MCF 10A (cell line): ENCODE results near the gene FXYD5. TPM values are rescaled to one million over a fixed set of nuclear protein-coding genes. Genes with fewer than 3 reads are reported as not detected.

Source experiments
- BruUV-seq: library from RNA; stranded (reverse); fragments of 400-500 nt; replicated peaks from 2 replicates; lab custom pipeline; 2021; lab: Mats Ljungman, UMichigan
- CTCF ChIA-PET: fragments of 300-600 bp; sonication (Branson Sonifier 250); formaldehyde crosslinking; extraction: SDS; loops from one replicate; lab custom pipeline; 2021; ENCODE audit warnings: antibody characterized with exemption, inconsistent platforms; lab: Yijun Ruan, JAX
- POLR2A ChIA-PET: fragments of 300-600, 350-650 bp; sonication (Branson Sonifier 250); formaldehyde crosslinking; extraction: SDS; loops from one replicate; lab custom pipeline; 2020; ENCODE audit warnings: antibody characterized with exemption, inconsistent platforms; lab: Yijun Ruan, JAX
- DNase-seq: peaks from one replicate; pipeline ENCODE4 v3.0.0-alpha.2; 2018; ENCODE audit not compliant: unreplicated experiment
- H3K27ac Mint-ChIP-seq: one replicate; pipeline ENCODE4 v1.8.0; 2022; ENCODE audit warnings: mild to moderate bottlenecking, low read depth, mixed read lengths; ENCODE audit not compliant: unreplicated experiment
- H3K27me3 Mint-ChIP-seq: one replicate; pipeline ENCODE4 v1.8.0; 2022; ENCODE audit warnings: mixed read lengths; ENCODE audit not compliant: insufficient read depth, unreplicated experiment
- H3K36me3 Mint-ChIP-seq: one replicate; pipeline ENCODE4 v1.8.0; 2022; ENCODE audit warnings: mild to moderate bottlenecking, moderate library complexity, mixed read lengths; ENCODE audit not compliant: insufficient read depth, unreplicated experiment
- H3K4me1 Mint-ChIP-seq: one replicate; pipeline ENCODE4 v1.8.0; 2022; ENCODE audit warnings: mixed read lengths; ENCODE audit not compliant: insufficient read depth, unreplicated experiment
- H3K4me3 Mint-ChIP-seq: one replicate; pipeline ENCODE4 v1.8.0; 2022; ENCODE audit warnings: mild to moderate bottlenecking, moderate library complexity, mixed read lengths; ENCODE audit not compliant: unreplicated experiment
- H3K9me3 Mint-ChIP-seq: one replicate; pipeline ENCODE4 v1.8.0; 2022; ENCODE audit warnings: mixed read lengths; ENCODE audit not compliant: unreplicated experiment
- intact Hi-C: fragments of 100-400 bp; cut with micrococcal nuclease; formaldehyde crosslinking; loops from 2 replicates; pipeline ENCODE4 v1.14.1; 2022
- total RNA-seq: library from RNA; stranded (reverse); gene quantifications from 2 replicates; pipeline ENCODE4 v1.2.3, GENCODE V29; 2022
- TF ChIP-seq, protein P1 (sequence below): fragments of 200-600 bp; IDR thresholded peaks from one replicate; pipeline ENCODE4 v1.8.0; 2022; ENCODE audit warnings: antibody characterized with exemption, mild to moderate bottlenecking; ENCODE audit not compliant: unreplicated experiment

FXYD5 gene
- total RNA-seq, 1 experiment from 2014 or later, result 150 TPM

DNA sequence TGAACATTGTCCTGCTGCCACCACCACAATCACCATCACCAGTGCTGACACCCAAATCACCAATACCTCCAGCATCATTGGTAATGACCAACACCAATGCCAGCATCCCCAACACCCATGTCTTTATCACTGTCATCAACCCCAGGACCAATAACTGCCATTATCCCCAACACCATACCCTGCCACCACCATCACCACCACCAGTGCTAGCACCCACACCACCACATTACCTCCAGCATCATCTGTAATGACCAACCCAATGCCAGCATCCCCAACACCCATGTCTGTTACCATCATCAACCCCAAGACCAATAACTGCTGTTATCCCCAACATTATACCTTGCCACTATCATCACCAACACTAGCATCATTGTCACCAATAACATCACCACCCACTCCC, 22.3 kb upstream of the FXYD5 start:
- no peak overlapping the region for H3K27ac Mint-ChIP-seq
- no TSS peak for BruUV-seq
- H3K27me3 Mint-ChIP-seq, result no peaks in the 10 kb centered on the region
- intact Hi-C loops, result no loop called here
- no peak overlapping the region for H3K4me3 Mint-ChIP-seq
- POLR2A ChIA-PET, result no interaction called here
- TF ChIP-seq, protein P1, sequence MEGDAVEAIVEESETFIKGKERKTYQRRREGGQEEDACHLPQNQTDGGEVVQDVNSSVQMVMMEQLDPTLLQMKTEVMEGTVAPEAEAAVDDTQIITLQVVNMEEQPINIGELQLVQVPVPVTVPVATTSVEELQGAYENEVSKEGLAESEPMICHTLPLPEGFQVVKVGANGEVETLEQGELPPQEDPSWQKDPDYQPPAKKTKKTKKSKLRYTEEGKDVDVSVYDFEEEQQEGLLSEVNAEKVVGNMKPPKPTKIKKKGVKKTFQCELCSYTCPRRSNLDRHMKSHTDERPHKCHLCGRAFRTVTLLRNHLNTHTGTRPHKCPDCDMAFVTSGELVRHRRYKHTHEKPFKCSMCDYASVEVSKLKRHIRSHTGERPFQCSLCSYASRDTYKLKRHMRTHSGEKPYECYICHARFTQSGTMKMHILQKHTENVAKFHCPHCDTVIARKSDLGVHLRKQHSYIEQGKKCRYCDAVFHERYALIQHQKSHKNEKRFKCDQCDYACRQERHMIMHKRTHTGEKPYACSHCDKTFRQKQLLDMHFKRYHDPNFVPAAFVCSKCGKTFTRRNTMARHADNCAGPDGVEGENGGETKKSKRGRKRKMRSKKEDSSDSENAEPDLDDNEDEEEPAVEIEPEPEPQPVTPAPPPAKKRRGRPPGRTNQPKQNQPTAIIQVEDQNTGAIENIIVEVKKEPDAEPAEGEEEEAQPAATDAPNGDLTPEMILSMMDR, result no peak
- no peaks in the 10 kb centered on the region for H3K9me3 Mint-ChIP-seq
- H3K4me1 Mint-ChIP-seq, result peaks cover 6% of the 10 kb centered on the region
- H3K36me3 Mint-ChIP-seq, result no peaks in the 10 kb centered on the region
- CTCF ChIA-PET, result interaction anchor here (0.7 kb wide), 1 partner anchor 11 kb away, joined by 3 read pairs; no protein-coding TSS in a partner anchor
- no peak for DNase-seq

- ChIA-PET CTCF (interaction anchor here (0.6 to 5.5 kb wide), 9 partner anchors 12 to 88 kb away, joined by 3 to 91 read pairs (median 16); partner anchors contain the start of gene FXYD3), POLR2A (no interaction called here)
- TF ChIP-seq, protein P1, result no peak
- BruUV-seq, result no TSS peak
- intact Hi-C loops, result no loop called here
- no peak overlapping the region for H3K4me3 Mint-ChIP-seq
- peaks cover 6% of the 10 kb centered on the region for H3K4me1 Mint-ChIP-seq
- no peaks in the 10 kb centered on the region for H3K9me3 Mint-ChIP-seq
- DNase-seq, result no peak
- no peaks in the 10 kb centered on the region for H3K27me3 Mint-ChIP-seq
- no peaks in the 10 kb centered on the region for H3K36me3 Mint-ChIP-seq
- no peak overlapping the region for H3K27ac Mint-ChIP-seq
These were observed 20.7 kb upstream of the FXYD5 start for GRCh38 chr19:35133826-35134225.

DNA sequence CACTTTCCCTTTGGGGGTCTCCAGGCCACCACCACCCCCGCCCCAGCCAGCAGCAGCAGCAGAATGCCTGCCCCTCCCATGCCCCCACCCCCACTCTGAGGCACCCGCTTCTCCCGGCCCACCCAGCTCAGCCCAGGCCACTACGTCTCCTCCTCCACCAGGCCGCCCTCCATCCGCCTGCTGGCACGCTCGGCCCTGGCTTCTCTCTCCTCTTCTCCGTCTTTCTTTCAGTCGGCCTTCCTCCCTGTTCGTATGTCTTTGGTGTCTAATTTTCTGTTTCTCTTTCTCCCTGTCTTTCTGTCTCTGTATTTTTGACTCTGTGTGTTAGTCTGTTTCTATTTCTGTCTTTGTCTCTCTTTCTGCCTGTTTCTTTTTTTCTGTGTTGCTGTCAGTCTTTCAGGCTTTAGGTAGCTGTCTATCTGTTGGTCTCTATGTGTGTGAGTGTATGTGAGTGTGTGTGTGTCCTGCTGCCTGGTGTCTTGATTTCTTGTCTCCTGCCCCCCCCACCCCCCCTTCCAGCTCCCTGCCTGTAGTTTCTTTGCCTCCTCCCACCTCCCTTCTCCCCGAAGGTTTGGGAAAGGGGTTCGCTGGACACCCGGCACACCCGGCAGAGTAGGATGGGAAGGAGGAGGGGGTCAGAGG, 19.8 kb upstream of the FXYD5 start, which contains the start of gene LGI4:
Gene LGI4 (minus strand): TSS at position 459 of the 642 bp plus-strand sequence. CDS start 379 bp downstream, at position 80.
- CTCF ChIA-PET, result interaction anchor here (0.6 to 5.5 kb wide), 19 partner anchors 10 to 363 kb away, joined by 3 to 91 read pairs (median 7); partner anchors contain the start of gene FXYD3
- POLR2A ChIA-PET, result interaction anchor here (1.6 to 3.8 kb wide), 3 partner anchors 11 to 68 kb away, joined by 7 to 27 read pairs (median 21); partner anchors contain the start of gene FXYD3
- Mint-ChIP-seq H3K27me3 (no peaks in the 10 kb centered on the region), H3K4me3 (no peak within 1 kb of the TSS), H3K9me3 (no peaks in the 10 kb centered on the region), H3K27ac (peak within 1 kb of the TSS; percentile 7), H3K36me3 (no peaks in the 10 kb centered on the region), H3K4me1 (peaks cover 6% of the 10 kb centered on the region)
- DNase-seq, result no peak
- BruUV-seq, result no TSS peak
- intact Hi-C loops, result loop anchor here (1.0 kb wide), 3 partner anchors 20 to 161 kb away; no protein-coding TSS in a partner anchor
- TF ChIP-seq, protein P1, result no peak

DNA sequence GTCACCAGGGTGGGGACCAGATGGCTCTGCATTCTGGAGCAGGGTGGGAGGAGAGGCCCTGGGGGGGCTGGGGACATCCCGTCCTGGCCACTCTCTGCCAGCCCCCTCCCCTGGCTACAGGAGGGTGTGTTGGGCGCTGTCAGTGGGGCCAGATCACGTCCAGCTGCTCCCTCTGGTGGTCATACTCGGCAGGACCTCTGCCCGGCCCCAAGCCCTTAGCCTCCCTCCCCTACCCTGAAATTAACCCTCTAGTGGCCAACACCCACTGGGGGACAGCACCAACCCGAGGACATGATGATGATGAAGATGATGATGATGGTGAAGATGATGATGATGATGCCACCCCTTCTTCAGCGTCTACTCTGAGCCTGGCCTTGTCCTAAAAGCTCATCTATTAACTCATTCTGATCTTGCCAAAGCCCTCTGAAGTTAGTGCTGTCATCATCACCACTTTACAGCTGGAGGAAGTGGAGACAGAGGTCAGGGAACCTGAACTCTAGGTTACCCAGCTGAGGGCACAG, 19.1 kb upstream of the FXYD5 start:
- Mint-ChIP-seq H3K36me3 (no peaks in the 10 kb centered on the region), H3K27me3 (peaks cover 4% of the 10 kb centered on the region), H3K9me3 (no peaks in the 10 kb centered on the region), H3K4me3 (no peak overlapping the region), H3K27ac (no peak overlapping the region), H3K4me1 (peaks cover 6% of the 10 kb centered on the region)
- TF ChIP-seq, protein P1, result peak; percentile 79
- POLR2A ChIA-PET, result interaction anchor here (0.8 to 3.8 kb wide), 6 partner anchors 8 to 69 kb away, joined by 3 to 27 read pairs (median 6); partner anchors contain the start of gene FXYD3
- DNase-seq, result peak; percentile 73
- intact Hi-C loops, result loop anchor here (1.0 kb wide), 3 partner anchors 21 to 162 kb away; no protein-coding TSS in a partner anchor
- BruUV-seq, result no TSS peak
- CTCF ChIA-PET, result interaction anchor here (0.6 to 5.5 kb wide), 36 partner anchors 8 to 363 kb away, joined by 3 to 91 read pairs (median 6); partner anchors contain the start of genes FXYD3 and FXYD5
